Activated T-helper 2 cell treated with anti-CD3 and anti-CD28 coated beads, Interferon-gamma antibody, Interleukin-2, Interleukin-4, amounts not matched to agents 10 μg/mL and 5 μg/mL and 100 μg/mL, durations not matched to agents 14 hours and 24 hours and 36 hours (primary cell): ENCODE data around the gene RAI14. TPM values are rescaled to one million over a fixed set of nuclear protein-coding genes. Genes with fewer than 3 reads are reported as not detected.
"Not testable (repeated sequence)": the region's sequence is repeated elsewhere in the genome, so short reads cannot be mapped to it uniquely, and the experiment has no call there.

Source experiments
- DNase-seq: peaks from one replicate; pipeline ENCODE4 v3.0.0; 2021; ENCODE audit warnings: low spot score
- H3K27ac Mint-ChIP-seq: one replicate; pipeline ENCODE4 v1.8.0; 2021; ENCODE audit warnings: mixed read lengths
- H3K27me3 Mint-ChIP-seq: one replicate; pipeline ENCODE4 v1.8.0; 2021; ENCODE audit warnings: low read depth, mixed read lengths
- H3K36me3 Mint-ChIP-seq: one replicate; pipeline ENCODE4 v1.8.0; 2021; ENCODE audit warnings: low read depth, mixed read lengths
- H3K4me1 Mint-ChIP-seq: one replicate; pipeline ENCODE4 v1.8.0; 2021; ENCODE audit warnings: low read depth, mixed read lengths
- H3K4me3 Mint-ChIP-seq: one replicate; pipeline ENCODE4 v1.8.0; 2021; ENCODE audit warnings: low read depth, mild to moderate bottlenecking, moderate library complexity, mixed read lengths
- H3K9me3 Mint-ChIP-seq: one replicate; pipeline ENCODE4 v1.8.0; 2021; ENCODE audit warnings: mixed read lengths
- intact Hi-C: fragments of 100-400 bp; cut with micrococcal nuclease; formaldehyde crosslinking; loops from one replicate; pipeline ENCODE4 v1.15.1; 2023
- total RNA-seq: library from RNA; stranded (reverse); gene quantifications from 2 replicates; pipeline ENCODE4 v1.2.3, GENCODE V29; 2022

The RAI14 gene
- total RNA-seq, 1 donor from 2014 or later: 4.0 TPM

DNA sequence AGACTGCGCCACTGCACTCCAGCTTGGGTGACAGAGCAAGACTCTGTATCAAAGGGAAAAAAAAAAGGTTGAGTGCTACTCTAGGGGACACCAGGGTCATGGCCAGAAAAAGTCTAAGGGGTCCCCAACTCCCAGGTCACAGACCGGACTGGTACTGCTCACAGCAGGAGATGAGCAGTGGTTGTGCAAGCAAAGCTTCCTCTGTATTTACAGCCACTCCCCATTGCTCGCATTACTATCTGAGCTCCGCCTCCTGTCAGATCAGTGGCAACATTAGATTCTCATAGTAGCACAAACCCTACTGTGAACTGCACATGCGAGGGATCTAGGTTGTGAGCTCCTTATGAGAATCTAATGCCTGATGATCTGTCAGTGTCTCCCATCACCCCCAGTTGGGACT is 103.1 kb downstream of the RAI14 start:
- intact Hi-C loops, H3K27me3 Mint-ChIP-seq, H3K36me3 Mint-ChIP-seq, H3K9me3 Mint-ChIP-seq, H3K4me1 Mint-ChIP-seq, DNase-seq, H3K4me3 Mint-ChIP-seq, H3K27ac Mint-ChIP-seq: not testable (repeated sequence)

DNA sequence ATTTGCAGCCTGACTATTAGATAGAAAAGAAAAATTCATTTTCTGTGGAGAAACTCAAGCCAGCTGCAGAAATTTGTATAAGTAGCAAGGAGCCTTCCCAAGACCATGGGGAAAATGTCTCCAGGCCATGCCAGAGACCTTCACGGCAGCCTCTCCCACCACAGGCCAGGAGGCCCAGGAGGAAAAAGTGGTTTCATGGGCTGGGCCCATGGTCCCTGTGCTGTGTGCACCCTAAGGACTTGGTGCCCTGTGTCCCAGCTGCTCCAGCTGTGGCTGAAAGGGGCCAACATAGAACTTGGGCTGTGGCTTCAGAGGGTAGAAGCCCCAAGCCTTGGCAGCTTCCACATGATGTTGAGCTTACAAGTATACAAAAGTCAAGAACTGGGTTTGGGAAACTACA is 109.5 kb downstream of the RAI14 start:
- Mint-ChIP-seq H3K36me3 (no peaks in the 10 kb centered on the region), H3K4me3 (no peak overlapping the region), H3K27me3 (no peaks in the 10 kb centered on the region), H3K27ac (no peak overlapping the region), H3K4me1 (no peaks in the 10 kb centered on the region), H3K9me3 (no peaks in the 10 kb centered on the region)
- no peak for DNase-seq
- intact Hi-C loops: no loop called here

GRCh38 chr5:34767180-34767579 is 111.1 kb downstream of the RAI14 start:
- DNase-seq: no peak
- no peak overlapping the region for H3K27ac Mint-ChIP-seq
- no peaks in the 10 kb centered on the region for H3K9me3 Mint-ChIP-seq
- H3K36me3 Mint-ChIP-seq: no peaks in the 10 kb centered on the region
- intact Hi-C loops: no loop called here
- no peaks in the 10 kb centered on the region for H3K4me1 Mint-ChIP-seq
- no peaks in the 10 kb centered on the region for H3K27me3 Mint-ChIP-seq
- H3K4me3 Mint-ChIP-seq: no peak overlapping the region

DNA sequence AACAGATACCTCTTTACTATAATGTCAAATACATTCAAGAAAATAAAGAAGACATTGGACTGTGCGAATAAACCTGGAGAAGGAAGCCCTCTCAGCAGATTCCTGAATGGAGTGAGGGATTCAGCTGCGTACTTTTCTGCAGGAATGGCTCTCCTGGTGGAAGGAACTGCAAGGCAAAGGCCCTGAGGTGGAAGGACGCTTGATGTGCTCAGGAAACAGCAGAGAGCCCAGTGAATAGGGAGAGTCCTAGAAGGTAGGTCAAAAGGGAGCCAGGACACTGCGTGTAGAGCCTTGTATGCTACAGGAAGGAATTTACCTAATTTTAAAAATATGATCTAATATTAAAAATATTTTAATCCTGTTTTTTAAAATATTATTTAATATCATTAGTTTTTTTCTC is 114.4 kb downstream of the RAI14 start:
- Mint-ChIP-seq H3K9me3 (peaks cover 8% of the 10 kb centered on the region), H3K27me3 (no peaks in the 10 kb centered on the region), H3K4me1 (no peaks in the 10 kb centered on the region), H3K4me3 (no peak overlapping the region), H3K36me3 (no peaks in the 10 kb centered on the region), H3K27ac (no peak overlapping the region)
- DNase-seq: no peak
- intact Hi-C loops: no loop called here

GRCh38 chr5:34771076-34771475 is 114.9 kb downstream of the RAI14 start:
- no peaks in the 10 kb centered on the region for H3K27me3 Mint-ChIP-seq
- no peak overlapping the region for H3K27ac Mint-ChIP-seq
- DNase-seq: no peak
- no peaks in the 10 kb centered on the region for H3K36me3 Mint-ChIP-seq
- peaks cover 8% of the 10 kb centered on the region for H3K9me3 Mint-ChIP-seq
- no peaks in the 10 kb centered on the region for H3K4me1 Mint-ChIP-seq
- H3K4me3 Mint-ChIP-seq: no peak overlapping the region
- intact Hi-C loops: no loop called here

GRCh38 chr5:34772267-34773098 is 116.4 kb downstream of the RAI14 start:
- no peaks in the 10 kb centered on the region for H3K27me3 Mint-ChIP-seq
- DNase-seq: no peak
- H3K36me3 Mint-ChIP-seq: no peaks in the 10 kb centered on the region
- no peak overlapping the region for H3K4me3 Mint-ChIP-seq
- H3K9me3 Mint-ChIP-seq: peaks cover 8% of the 10 kb centered on the region
- no peak overlapping the region for H3K27ac Mint-ChIP-seq
- no peaks in the 10 kb centered on the region for H3K4me1 Mint-ChIP-seq
- intact Hi-C loops: no loop called here

- Mint-ChIP-seq H3K27me3 (no peaks in the 10 kb centered on the region), H3K4me1 (no peaks in the 10 kb centered on the region)
Observed at GRCh38 chr5:34774139-34774538, 118.0 kb downstream of the RAI14 start.

GRCh38 chr5:34774678-34775077 is 118.5 kb downstream of the RAI14 start:
- intact Hi-C loops, H3K27ac Mint-ChIP-seq, H3K27me3 Mint-ChIP-seq, H3K9me3 Mint-ChIP-seq, H3K36me3 Mint-ChIP-seq, H3K4me1 Mint-ChIP-seq, H3K4me3 Mint-ChIP-seq, DNase-seq: not testable (repeated sequence)

More at GRCh38 chr5:34774139-34774538, 118.0 kb downstream of the RAI14 start:
- intact Hi-C loops: no loop called here
- DNase-seq: no peak
- Mint-ChIP-seq H3K4me3 (no peak overlapping the region), H3K27ac (no peak overlapping the region), H3K36me3 (no peaks in the 10 kb centered on the region), H3K9me3 (peaks cover 8% of the 10 kb centered on the region)

- no peak for DNase-seq
- Mint-ChIP-seq H3K9me3 (peaks cover 8% of the 10 kb centered on the region), H3K27ac (no peak overlapping the region), H3K4me3 (no peak overlapping the region), H3K36me3 (no peaks in the 10 kb centered on the region), H3K4me1 (no peaks in the 10 kb centered on the region), H3K27me3 (no peaks in the 10 kb centered on the region)
- intact Hi-C loops: no loop called here
Observed at GRCh38 chr5:34775886-34776285, 119.8 kb downstream of the RAI14 start.

DNA sequence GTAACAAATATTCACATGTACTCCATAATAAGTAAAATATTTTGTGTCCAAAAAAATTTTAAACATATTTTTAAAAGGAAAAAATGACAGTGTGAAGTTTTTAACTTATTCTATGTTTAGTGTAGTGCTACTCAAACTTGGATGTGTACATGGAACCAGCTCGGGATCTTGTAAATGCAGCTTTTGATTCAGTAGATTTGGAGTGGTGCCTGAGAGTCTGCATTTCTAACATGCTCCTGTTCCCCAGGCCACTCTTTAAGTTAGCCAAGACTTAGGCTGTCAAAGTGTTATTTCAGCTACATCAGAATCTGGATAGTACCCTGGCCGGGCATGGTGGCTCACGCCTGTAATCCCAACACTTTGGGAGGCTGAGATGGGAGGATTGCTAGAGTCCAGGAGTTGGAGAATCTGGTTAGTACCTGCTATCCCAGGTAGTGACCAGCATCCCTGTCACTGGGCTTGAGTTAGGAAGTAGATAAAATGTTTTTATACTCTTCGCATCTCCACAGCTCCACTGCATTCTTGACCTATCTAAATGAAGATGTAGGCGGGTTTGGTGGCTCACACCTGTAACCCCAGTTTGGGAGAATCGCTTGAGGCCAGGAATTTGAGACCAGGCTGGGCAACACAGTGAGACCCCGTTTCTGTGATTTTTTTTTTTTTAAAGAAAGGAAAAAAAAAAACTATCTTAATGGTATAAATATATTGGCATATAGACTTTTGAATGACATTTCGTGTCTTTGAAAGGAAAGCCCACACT is 122.1 kb downstream of the RAI14 start:
- Mint-ChIP-seq H3K27ac (no peak overlapping the region), H3K27me3 (no peaks in the 10 kb centered on the region), H3K4me3 (no peak overlapping the region), H3K36me3 (no peaks in the 10 kb centered on the region), H3K4me1 (no peaks in the 10 kb centered on the region), H3K9me3 (peaks cover 12% of the 10 kb centered on the region)
- no peak for DNase-seq
- intact Hi-C loops: no loop called here

GRCh38 chr5:34783892-34784291 is 127.8 kb downstream of the RAI14 start:
- H3K27ac Mint-ChIP-seq, H3K27me3 Mint-ChIP-seq, DNase-seq, H3K4me1 Mint-ChIP-seq, H3K36me3 Mint-ChIP-seq, intact Hi-C loops, H3K4me3 Mint-ChIP-seq, H3K9me3 Mint-ChIP-seq: not testable (repeated sequence)

GRCh38 chr5:34787035-34787434 is 130.9 kb downstream of the RAI14 start:
- Mint-ChIP-seq H3K9me3 (peaks cover 5% of the 10 kb centered on the region), H3K4me1 (no peaks in the 10 kb centered on the region), H3K36me3 (no peaks in the 10 kb centered on the region), H3K27me3 (no peaks in the 10 kb centered on the region), H3K4me3 (no peak overlapping the region), H3K27ac (no peak overlapping the region)
- no peak for DNase-seq
- intact Hi-C loops: no loop called here

- Mint-ChIP-seq H3K4me1 (no peaks in the 10 kb centered on the region), H3K27me3 (no peaks in the 10 kb centered on the region), H3K4me3 (no peak overlapping the region), H3K9me3 (peaks cover 5% of the 10 kb centered on the region), H3K27ac (no peak overlapping the region), H3K36me3 (no peaks in the 10 kb centered on the region)
- intact Hi-C loops: no loop called here
- DNase-seq: no peak
Observed at GRCh38 chr5:34789021-34789531, 132.9 kb downstream of the RAI14 start.
